ENCODE data around the gene SLC38A3. TPM values are rescaled to one million over a fixed set of nuclear protein-coding genes. Genes with fewer than 3 reads are reported as not detected.

The SLC38A3 gene
- total RNA-seq, 1 donor from 2014 or later = 1.2 TPM

DNA sequence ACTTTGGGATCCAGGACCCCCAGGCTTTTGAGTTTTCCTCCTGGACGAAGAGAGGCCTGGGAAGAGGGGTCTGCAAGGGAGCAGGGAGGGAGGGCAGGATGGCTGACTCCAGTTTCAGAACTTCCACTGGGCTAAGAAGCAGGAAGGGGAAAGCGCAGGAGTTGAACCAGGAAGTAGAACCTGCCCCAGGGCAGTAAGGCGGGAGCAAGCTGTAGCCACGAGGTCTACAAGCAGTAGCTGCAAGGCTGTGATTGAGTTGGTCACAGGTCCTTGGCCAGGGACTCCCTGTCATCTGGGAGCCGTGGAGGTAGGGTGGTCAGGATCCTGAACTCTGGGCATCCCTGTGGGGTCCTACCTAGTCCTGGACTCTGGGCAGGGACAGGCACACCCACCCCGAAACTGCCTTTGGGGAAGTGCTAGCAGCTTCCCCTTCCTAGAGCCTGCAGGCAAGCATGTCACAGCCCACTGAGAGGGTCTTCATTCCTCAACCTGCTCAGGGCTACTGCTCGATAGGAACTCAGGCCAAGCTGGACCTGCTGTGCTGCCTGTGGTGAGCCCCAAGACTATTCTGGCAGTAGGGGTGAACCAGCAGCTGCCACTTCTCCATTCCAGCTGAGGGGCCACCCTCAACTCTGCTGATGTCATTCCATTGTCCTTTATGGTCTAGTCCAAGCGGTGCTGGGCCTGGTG lies 25.2 kb downstream of the SLC38A3 start:
- Mint-ChIP-seq H3K9me3 (ENCODE audit: low read depth) (no peaks in the 10 kb centered on the region), H3K36me3 (ENCODE audit: low read depth) (no peaks in the 10 kb centered on the region), H3K27me3 (ENCODE audit: low read depth) (no peaks in the 10 kb centered on the region), H3K4me3 (ENCODE audit: unreplicated experiment) (no peak overlapping the region), H3K4me1 (ENCODE audit: low read depth) (peaks cover 22% of the 10 kb centered on the region), H3K27ac (ENCODE audit: unreplicated experiment) (no peak overlapping the region)
- TF ChIP-seq, protein P1, sequence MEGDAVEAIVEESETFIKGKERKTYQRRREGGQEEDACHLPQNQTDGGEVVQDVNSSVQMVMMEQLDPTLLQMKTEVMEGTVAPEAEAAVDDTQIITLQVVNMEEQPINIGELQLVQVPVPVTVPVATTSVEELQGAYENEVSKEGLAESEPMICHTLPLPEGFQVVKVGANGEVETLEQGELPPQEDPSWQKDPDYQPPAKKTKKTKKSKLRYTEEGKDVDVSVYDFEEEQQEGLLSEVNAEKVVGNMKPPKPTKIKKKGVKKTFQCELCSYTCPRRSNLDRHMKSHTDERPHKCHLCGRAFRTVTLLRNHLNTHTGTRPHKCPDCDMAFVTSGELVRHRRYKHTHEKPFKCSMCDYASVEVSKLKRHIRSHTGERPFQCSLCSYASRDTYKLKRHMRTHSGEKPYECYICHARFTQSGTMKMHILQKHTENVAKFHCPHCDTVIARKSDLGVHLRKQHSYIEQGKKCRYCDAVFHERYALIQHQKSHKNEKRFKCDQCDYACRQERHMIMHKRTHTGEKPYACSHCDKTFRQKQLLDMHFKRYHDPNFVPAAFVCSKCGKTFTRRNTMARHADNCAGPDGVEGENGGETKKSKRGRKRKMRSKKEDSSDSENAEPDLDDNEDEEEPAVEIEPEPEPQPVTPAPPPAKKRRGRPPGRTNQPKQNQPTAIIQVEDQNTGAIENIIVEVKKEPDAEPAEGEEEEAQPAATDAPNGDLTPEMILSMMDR (IDR thresholded peaks at IDR 0.05) = no peak
- no peak for DNase-seq (ENCODE audit: low spot score)

DNA sequence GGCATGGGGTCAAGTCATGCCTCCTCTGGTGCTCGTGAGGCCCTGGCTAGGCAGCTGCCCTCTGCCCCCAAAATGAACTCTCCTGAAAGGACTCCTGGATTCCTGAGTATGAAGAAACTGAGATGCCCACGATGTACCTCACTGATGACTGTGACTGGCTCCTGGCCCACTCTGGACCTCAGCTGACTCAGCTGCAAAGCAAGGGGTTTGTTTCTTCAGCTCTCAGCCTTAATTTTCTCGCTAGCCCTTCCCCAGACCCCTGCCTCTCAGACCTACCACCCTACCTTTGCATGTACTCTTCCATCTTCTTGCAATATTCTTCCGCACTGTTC lies 25.7 kb downstream of the SLC38A3 start:
- Mint-ChIP-seq H3K27me3 (ENCODE audit: low read depth) (no peaks in the 10 kb centered on the region), H3K4me1 (ENCODE audit: low read depth) (peaks cover 27% of the 10 kb centered on the region), H3K9me3 (ENCODE audit: low read depth) (no peaks in the 10 kb centered on the region), H3K36me3 (ENCODE audit: low read depth) (no peaks in the 10 kb centered on the region), H3K4me3 (ENCODE audit: unreplicated experiment) (no peak overlapping the region), H3K27ac (ENCODE audit: unreplicated experiment) (no peak overlapping the region)
- DNase-seq (ENCODE audit: low spot score) = no peak
- TF ChIP-seq, protein P1 (IDR thresholded peaks at IDR 0.05) = no peak

DNA sequence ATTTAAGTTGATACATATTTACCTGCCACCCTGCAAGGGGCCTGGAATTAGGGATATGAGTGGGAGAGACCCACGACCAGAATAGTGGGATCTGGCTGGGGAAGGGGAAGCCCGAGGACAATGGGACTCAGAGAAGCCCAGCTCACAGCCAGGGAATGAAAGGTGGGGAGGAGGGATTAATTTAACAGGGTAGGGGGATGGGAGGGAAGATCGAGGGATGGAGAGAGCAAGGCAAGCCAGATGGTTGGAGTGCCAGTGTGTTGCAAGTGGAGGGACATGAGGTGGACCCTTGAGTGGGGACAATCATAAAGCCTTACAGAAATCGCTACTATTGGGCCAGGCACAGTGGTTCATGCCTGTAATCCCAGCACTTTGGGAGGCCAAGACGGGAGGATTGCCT lies 26.5 kb downstream of the SLC38A3 start:
- peaks cover 21% of the 10 kb centered on the region for H3K4me1 Mint-ChIP-seq (ENCODE audit: low read depth)
- peaks cover 2% of the 10 kb centered on the region for H3K36me3 Mint-ChIP-seq (ENCODE audit: low read depth)
- no peak overlapping the region for H3K4me3 Mint-ChIP-seq (ENCODE audit: unreplicated experiment)
- no peak for DNase-seq (ENCODE audit: low spot score)
- H3K27me3 Mint-ChIP-seq (ENCODE audit: low read depth) = no peaks in the 10 kb centered on the region
- H3K27ac Mint-ChIP-seq (ENCODE audit: unreplicated experiment) = no peak overlapping the region
- no peaks in the 10 kb centered on the region for H3K9me3 Mint-ChIP-seq (ENCODE audit: low read depth)
- TF ChIP-seq, protein P1 (IDR thresholded peaks at IDR 0.05) = no peak

DNA sequence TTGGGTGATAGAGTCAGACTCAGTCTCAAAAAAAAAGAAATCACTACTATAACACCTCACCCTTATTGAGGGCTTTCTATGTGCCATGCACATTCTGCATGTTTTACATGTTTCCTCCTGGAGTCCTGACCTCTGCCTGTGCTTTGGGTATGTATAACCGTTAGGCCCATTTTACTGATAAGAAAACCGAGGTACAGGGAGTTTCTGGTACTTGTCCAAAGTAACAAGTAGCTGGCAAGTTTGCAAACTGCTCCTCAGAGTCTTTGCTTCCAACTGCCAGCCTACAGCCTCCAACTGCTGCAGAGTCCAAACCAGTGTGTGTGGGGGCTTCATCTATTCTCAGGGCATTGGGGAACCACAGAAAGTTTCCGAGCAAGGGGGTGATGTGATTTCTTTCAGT lies 27.2 kb downstream of the SLC38A3 start:
- DNase-seq (ENCODE audit: low spot score) = no peak
- Mint-ChIP-seq H3K27ac (ENCODE audit: unreplicated experiment) (no peak overlapping the region), H3K4me1 (ENCODE audit: low read depth) (peaks cover 16% of the 10 kb centered on the region), H3K9me3 (ENCODE audit: low read depth) (no peaks in the 10 kb centered on the region), H3K27me3 (ENCODE audit: low read depth) (no peaks in the 10 kb centered on the region), H3K4me3 (ENCODE audit: unreplicated experiment) (no peak overlapping the region), H3K36me3 (ENCODE audit: low read depth) (peaks cover 2% of the 10 kb centered on the region)
- TF ChIP-seq, protein P1 (IDR thresholded peaks at IDR 0.05) = no peak

DNA sequence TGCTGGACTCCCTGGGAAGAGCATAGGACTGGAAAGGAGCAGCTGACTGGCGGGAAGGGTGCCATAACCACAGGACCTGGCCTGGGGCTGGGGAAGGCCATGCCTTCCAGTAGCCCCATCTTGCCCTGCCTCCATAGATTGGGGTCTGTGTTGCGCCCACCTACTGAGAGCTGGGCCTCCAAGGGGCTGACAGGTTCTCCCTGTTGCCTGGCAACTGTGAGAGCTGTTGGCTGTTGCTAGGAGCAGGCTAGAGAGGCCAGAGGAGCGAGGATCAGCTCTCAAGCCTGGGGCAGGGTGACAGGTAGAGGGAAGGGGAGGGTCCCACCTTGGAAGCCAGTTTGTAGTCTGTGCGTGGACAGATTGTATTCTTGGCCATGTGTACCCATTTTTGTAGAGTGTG lies 28.1 kb downstream of the SLC38A3 start:
- Mint-ChIP-seq H3K27me3 (ENCODE audit: low read depth) (no peaks in the 10 kb centered on the region), H3K4me3 (ENCODE audit: unreplicated experiment) (no peak overlapping the region), H3K36me3 (ENCODE audit: low read depth) (peaks cover 2% of the 10 kb centered on the region), H3K9me3 (ENCODE audit: low read depth) (no peaks in the 10 kb centered on the region), H3K4me1 (ENCODE audit: low read depth) (peaks cover 12% of the 10 kb centered on the region), H3K27ac (ENCODE audit: unreplicated experiment) (peak overlapping the region; percentile 22)
- TF ChIP-seq, protein P1 (IDR thresholded peaks at IDR 0.05) = no peak
- no peak for DNase-seq (ENCODE audit: low spot score)
